ENCODE data around the gene PLD5.
A peak's percentile ranks its signal among the peaks of the same experiment; 100 is the strongest.
"Not testable (repeated sequence)": the region's sequence is repeated elsewhere in the genome, so short reads cannot be mapped to it uniquely, and the experiment has no call there.

The PLD5 gene

GRCh38 chr1:242187171-242187570 is 337.3 kb downstream of the PLD5 start:
- Histone ChIP-seq H3K36me3 (ENCODE audit: control insufficient read depth, insufficient read depth, low read length, severe bottlenecking) (no peaks in the 10 kb centered on the region), H3K4me1 (ENCODE audit: control insufficient read depth, insufficient read depth, low read length) (no peaks in the 10 kb centered on the region), H3K27me3 (replicated peaks; ENCODE audit: control insufficient read depth, insufficient read depth, low read length) (no peaks in the 10 kb centered on the region), H3K9me3 (ENCODE audit: control insufficient read depth, low read length) (no peaks in the 10 kb centered on the region), H3K4me3 (ENCODE audit: low read length) (no peak overlapping the region), H3K9ac (ENCODE audit: low read length) (no peak overlapping the region)
- no peak for DNase-seq (ENCODE audit: low read depth)

- no peaks in the 10 kb centered on the region for H3K27me3 ChIP-seq (replicated peaks; ENCODE audit: control insufficient read depth, insufficient read depth, low read length)
- DNase-seq (ENCODE audit: low read depth), result no peak
- no peak overlapping the region for H3K9ac ChIP-seq (ENCODE audit: low read length)
- H3K4me3 ChIP-seq (ENCODE audit: low read length), result no peak overlapping the region
- no peaks in the 10 kb centered on the region for H3K9me3 ChIP-seq (ENCODE audit: control insufficient read depth, low read length)
- H3K36me3 ChIP-seq (ENCODE audit: control insufficient read depth, insufficient read depth, low read length, severe bottlenecking), result no peaks in the 10 kb centered on the region
- H3K4me1 ChIP-seq (ENCODE audit: control insufficient read depth, insufficient read depth, low read length), result no peaks in the 10 kb centered on the region
Observed at GRCh38 chr1:242185731-242186130, 338.8 kb downstream of the PLD5 start.

DNA sequence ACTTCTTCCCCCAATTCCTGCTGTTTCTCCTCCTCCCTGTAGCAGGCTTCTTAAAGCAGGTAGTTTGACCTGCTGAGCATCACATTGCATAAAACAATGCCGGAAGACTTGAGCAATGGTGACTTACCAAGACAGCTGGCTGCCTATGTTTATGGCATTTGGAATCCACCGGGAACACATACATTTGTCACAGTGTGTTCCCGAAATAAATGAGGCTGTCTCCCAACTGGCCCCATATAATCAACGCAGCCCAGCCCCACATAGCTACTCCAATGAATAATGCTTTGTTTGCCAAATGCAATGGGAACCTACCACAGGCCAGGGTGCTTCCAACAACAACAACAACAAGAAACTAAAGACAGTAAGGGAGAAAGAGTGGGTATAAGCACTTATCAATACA is 339.5 kb downstream of the PLD5 start:
- H3K4me1 ChIP-seq (ENCODE audit: control insufficient read depth, insufficient read depth, low read length), result no peaks in the 10 kb centered on the region
- no peaks in the 10 kb centered on the region for H3K36me3 ChIP-seq (ENCODE audit: control insufficient read depth, insufficient read depth, low read length, severe bottlenecking)
- no peak overlapping the region for H3K9ac ChIP-seq (ENCODE audit: low read length)
- no peaks in the 10 kb centered on the region for H3K27me3 ChIP-seq (replicated peaks; ENCODE audit: control insufficient read depth, insufficient read depth, low read length)
- DNase-seq (ENCODE audit: low read depth), result no peak
- no peaks in the 10 kb centered on the region for H3K9me3 ChIP-seq (ENCODE audit: control insufficient read depth, low read length)
- H3K4me3 ChIP-seq (ENCODE audit: low read length), result no peak overlapping the region

GRCh38 chr1:242179767-242180166 is 344.7 kb downstream of the PLD5 start:
- H3K9me3 ChIP-seq (ENCODE audit: control insufficient read depth, low read length); DNase-seq (ENCODE audit: low read depth); H3K36me3 ChIP-seq (ENCODE audit: control insufficient read depth, insufficient read depth, low read length, severe bottlenecking); H3K4me3 ChIP-seq (ENCODE audit: low read length); H3K27me3 ChIP-seq (replicated peaks; ENCODE audit: control insufficient read depth, insufficient read depth, low read length); H3K9ac ChIP-seq (ENCODE audit: low read length); H3K4me1 ChIP-seq (ENCODE audit: control insufficient read depth, insufficient read depth, low read length): not testable (repeated sequence)

- no peak for DNase-seq (ENCODE audit: low read depth)
- no peaks in the 10 kb centered on the region for H3K4me1 ChIP-seq (ENCODE audit: control insufficient read depth, insufficient read depth, low read length)
- H3K9ac ChIP-seq (ENCODE audit: low read length), result no peak overlapping the region
- no peaks in the 10 kb centered on the region for H3K36me3 ChIP-seq (ENCODE audit: control insufficient read depth, insufficient read depth, low read length, severe bottlenecking)
- no peaks in the 10 kb centered on the region for H3K27me3 ChIP-seq (replicated peaks; ENCODE audit: control insufficient read depth, insufficient read depth, low read length)
- H3K4me3 ChIP-seq (ENCODE audit: low read length), result no peak overlapping the region
- H3K9me3 ChIP-seq (ENCODE audit: control insufficient read depth, low read length), result no peaks in the 10 kb centered on the region
Observed at GRCh38 chr1:242178924-242179708, 345.4 kb downstream of the PLD5 start.

DNA sequence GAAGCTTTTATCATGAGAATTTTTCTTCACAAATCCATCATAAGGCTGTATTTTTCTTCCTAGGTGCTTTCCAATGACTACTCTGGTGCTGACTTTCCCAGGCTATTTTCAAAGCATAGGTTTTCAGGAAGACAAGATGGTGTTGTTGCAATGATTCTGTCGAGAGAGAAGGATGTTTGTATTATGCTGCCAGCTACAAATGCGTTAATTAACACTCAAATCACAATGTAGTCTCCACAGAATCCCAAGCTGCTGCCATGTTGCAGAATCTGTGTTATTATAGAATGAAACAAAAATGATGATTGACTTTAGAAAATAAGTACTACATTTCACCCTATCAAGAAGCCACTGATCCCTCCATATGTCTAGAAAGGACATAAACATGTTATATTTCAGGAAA is 346.1 kb downstream of the PLD5 start:
- no peak overlapping the region for H3K4me3 ChIP-seq (ENCODE audit: low read length)
- H3K27me3 ChIP-seq (replicated peaks; ENCODE audit: control insufficient read depth, insufficient read depth, low read length), result no peaks in the 10 kb centered on the region
- no peaks in the 10 kb centered on the region for H3K4me1 ChIP-seq (ENCODE audit: control insufficient read depth, insufficient read depth, low read length)
- H3K36me3 ChIP-seq (ENCODE audit: control insufficient read depth, insufficient read depth, low read length, severe bottlenecking), result no peaks in the 10 kb centered on the region
- H3K9me3 ChIP-seq (ENCODE audit: control insufficient read depth, low read length), result no peaks in the 10 kb centered on the region
- DNase-seq (ENCODE audit: low read depth), result no peak
- no peak overlapping the region for H3K9ac ChIP-seq (ENCODE audit: low read length)

- H3K4me3 ChIP-seq (ENCODE audit: low read length), result no peak overlapping the region
- no peaks in the 10 kb centered on the region for H3K9me3 ChIP-seq (ENCODE audit: control insufficient read depth, low read length)
- H3K9ac ChIP-seq (ENCODE audit: low read length), result no peak overlapping the region
- no peaks in the 10 kb centered on the region for H3K4me1 ChIP-seq (ENCODE audit: control insufficient read depth, insufficient read depth, low read length)
- H3K36me3 ChIP-seq (ENCODE audit: control insufficient read depth, insufficient read depth, low read length, severe bottlenecking), result no peaks in the 10 kb centered on the region
- H3K27me3 ChIP-seq (replicated peaks; ENCODE audit: control insufficient read depth, insufficient read depth, low read length), result peaks cover 2% of the 10 kb centered on the region
- DNase-seq (ENCODE audit: low read depth), result no peak
Observed at GRCh38 chr1:242162140-242162539, 362.4 kb downstream of the PLD5 start.

GRCh38 chr1:242147096-242147976 is 377.2 kb downstream of the PLD5 start:
- Histone ChIP-seq H3K36me3 (ENCODE audit: control insufficient read depth, insufficient read depth, low read length, severe bottlenecking) (no peaks in the 10 kb centered on the region), H3K27me3 (replicated peaks; ENCODE audit: control insufficient read depth, insufficient read depth, low read length) (no peaks in the 10 kb centered on the region), H3K9ac (ENCODE audit: low read length) (no peak overlapping the region), H3K4me1 (ENCODE audit: control insufficient read depth, insufficient read depth, low read length) (peaks cover 14% of the 10 kb centered on the region), H3K9me3 (ENCODE audit: control insufficient read depth, low read length) (peaks cover 3% of the 10 kb centered on the region), H3K4me3 (ENCODE audit: low read length) (peak overlapping the region; percentile 63)
- DNase-seq (ENCODE audit: low read depth), result peak; percentile 13

- H3K4me3 ChIP-seq (ENCODE audit: low read length), result peak overlapping the region; percentile 63
- H3K9me3 ChIP-seq (ENCODE audit: control insufficient read depth, low read length), result peaks cover 3% of the 10 kb centered on the region
- H3K4me1 ChIP-seq (ENCODE audit: control insufficient read depth, insufficient read depth, low read length), result peaks cover 14% of the 10 kb centered on the region
- no peaks in the 10 kb centered on the region for H3K36me3 ChIP-seq (ENCODE audit: control insufficient read depth, insufficient read depth, low read length, severe bottlenecking)
- peak; percentile 1 for DNase-seq (ENCODE audit: low read depth)
- H3K27me3 ChIP-seq (replicated peaks; ENCODE audit: control insufficient read depth, insufficient read depth, low read length), result no peaks in the 10 kb centered on the region
- no peak overlapping the region for H3K9ac ChIP-seq (ENCODE audit: low read length)
Observed at GRCh38 chr1:242146652-242147051, 377.8 kb downstream of the PLD5 start.

DNA sequence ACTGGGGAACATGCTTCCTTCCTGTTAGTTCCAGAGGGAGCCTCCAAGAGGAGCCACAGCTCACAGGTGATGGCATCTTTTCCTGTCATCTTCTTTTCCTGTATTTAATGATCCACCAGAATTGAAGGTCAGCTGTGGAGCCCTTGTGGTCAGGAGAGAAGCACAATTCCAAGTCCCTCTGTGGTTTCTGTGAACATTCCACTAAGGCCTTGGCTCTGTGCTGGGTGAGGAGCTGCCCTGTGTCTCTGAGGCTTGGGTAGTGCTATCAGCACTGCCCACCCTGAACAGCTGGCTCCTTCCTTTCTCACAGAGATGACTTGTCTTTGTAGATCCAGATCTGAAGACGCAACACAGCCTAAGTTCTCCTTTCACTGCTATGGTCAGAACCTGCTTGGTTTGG is 383.7 kb downstream of the PLD5 start:
- Histone ChIP-seq H3K9ac (ENCODE audit: low read length) (no peak overlapping the region), H3K27me3 (replicated peaks; ENCODE audit: control insufficient read depth, insufficient read depth, low read length) (peaks cover 15% of the 10 kb centered on the region), H3K4me3 (ENCODE audit: low read length) (no peak overlapping the region), H3K36me3 (ENCODE audit: control insufficient read depth, insufficient read depth, low read length, severe bottlenecking) (no peaks in the 10 kb centered on the region), H3K9me3 (ENCODE audit: control insufficient read depth, low read length) (no peaks in the 10 kb centered on the region), H3K4me1 (ENCODE audit: control insufficient read depth, insufficient read depth, low read length) (no peaks in the 10 kb centered on the region)
- no peak for DNase-seq (ENCODE audit: low read depth)

- Histone ChIP-seq H3K27me3 (replicated peaks; ENCODE audit: control insufficient read depth, insufficient read depth, low read length) (peaks cover 15% of the 10 kb centered on the region), H3K9me3 (ENCODE audit: control insufficient read depth, low read length) (no peaks in the 10 kb centered on the region), H3K4me3 (ENCODE audit: low read length) (no peak overlapping the region), H3K9ac (ENCODE audit: low read length) (no peak overlapping the region), H3K36me3 (ENCODE audit: control insufficient read depth, insufficient read depth, low read length, severe bottlenecking) (no peaks in the 10 kb centered on the region), H3K4me1 (ENCODE audit: control insufficient read depth, insufficient read depth, low read length) (no peaks in the 10 kb centered on the region)
- no peak for DNase-seq (ENCODE audit: low read depth)
Observed at GRCh38 chr1:242139986-242140385, 384.5 kb downstream of the PLD5 start.

Measured in adipocyte (in vitro differentiated cells).